ENCODE results near the gene CARD19. TPM values are rescaled to one million over a fixed set of nuclear protein-coding genes. Genes with fewer than 3 reads are reported as not detected.

The CARD19 gene
- total RNA-seq, 4 donors from 2014 or later: 43.2 to 63.6 (median 54.3) TPM

DNA sequence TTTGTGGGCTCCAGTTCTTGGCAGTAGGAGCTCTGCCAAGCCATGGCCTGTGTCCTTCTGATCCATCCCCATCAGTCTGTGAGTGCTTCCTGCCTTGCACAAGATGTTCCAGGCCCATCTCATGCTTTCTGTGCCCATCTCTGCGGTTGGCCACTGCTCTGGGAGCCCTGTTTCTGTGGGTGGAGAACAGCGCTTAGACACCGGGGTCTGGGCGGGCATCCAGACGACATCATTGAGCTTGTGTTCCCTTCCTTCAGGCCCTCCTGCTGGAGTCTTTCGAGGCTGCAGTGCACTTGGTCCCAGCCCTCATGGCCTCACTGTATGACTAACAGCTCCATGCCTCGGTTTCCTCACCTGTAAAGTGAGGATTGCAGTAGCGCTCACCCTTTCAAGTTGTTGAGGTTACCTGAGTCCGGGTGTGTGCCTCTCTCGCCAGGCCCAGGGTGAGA is 14.9 kb upstream of the CARD19 start:
- Histone ChIP-seq H3K36me3 (no peaks in the 10 kb centered on the region), H3K4me3 (no peak overlapping the region), H3K27ac (no peak overlapping the region), H3K27me3 (no peaks in the 10 kb centered on the region), H3K9me3 (no peaks in the 10 kb centered on the region), H3K4me1 (no peaks in the 10 kb centered on the region)
- 77% methylated on average over 8 of the region's 10 CpGs for WGBS
- DNase-seq (ENCODE audit: low spot score in 2 of 2): peak; percentile 36 to 47
- no peak for TF ChIP-seq EP300 (IDR thresholded peaks at IDR 0.05)
- TF ChIP-seq POLR2AphosphoS5 (IDR thresholded peaks at IDR 0.05): no peak
- TF ChIP-seq, protein P1, sequence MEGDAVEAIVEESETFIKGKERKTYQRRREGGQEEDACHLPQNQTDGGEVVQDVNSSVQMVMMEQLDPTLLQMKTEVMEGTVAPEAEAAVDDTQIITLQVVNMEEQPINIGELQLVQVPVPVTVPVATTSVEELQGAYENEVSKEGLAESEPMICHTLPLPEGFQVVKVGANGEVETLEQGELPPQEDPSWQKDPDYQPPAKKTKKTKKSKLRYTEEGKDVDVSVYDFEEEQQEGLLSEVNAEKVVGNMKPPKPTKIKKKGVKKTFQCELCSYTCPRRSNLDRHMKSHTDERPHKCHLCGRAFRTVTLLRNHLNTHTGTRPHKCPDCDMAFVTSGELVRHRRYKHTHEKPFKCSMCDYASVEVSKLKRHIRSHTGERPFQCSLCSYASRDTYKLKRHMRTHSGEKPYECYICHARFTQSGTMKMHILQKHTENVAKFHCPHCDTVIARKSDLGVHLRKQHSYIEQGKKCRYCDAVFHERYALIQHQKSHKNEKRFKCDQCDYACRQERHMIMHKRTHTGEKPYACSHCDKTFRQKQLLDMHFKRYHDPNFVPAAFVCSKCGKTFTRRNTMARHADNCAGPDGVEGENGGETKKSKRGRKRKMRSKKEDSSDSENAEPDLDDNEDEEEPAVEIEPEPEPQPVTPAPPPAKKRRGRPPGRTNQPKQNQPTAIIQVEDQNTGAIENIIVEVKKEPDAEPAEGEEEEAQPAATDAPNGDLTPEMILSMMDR (IDR thresholded peaks at IDR 0.05): no peak
- TF ChIP-seq POLR2A (IDR thresholded peaks at IDR 0.05): no peak

DNA sequence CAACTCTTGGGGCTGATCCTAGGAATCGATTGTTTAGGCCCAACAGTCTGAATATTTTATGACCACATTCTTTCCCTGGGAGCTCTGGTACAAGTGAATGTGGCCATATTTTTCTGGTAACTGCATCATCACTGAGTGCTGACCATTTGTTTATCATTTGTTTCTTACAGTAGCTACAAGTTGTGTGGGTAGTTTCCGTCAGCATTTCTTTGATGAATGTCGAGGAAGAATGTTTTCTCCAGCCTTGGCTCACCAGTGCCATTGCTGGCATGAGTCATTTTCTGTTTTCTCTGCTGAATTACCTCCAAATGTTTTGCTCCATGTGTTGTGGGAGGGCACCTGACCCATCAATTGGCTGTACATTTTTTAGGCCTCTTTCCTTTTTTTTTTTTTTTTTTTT is 14.1 kb upstream of the CARD19 start:
- Histone ChIP-seq H3K36me3 (no peaks in the 10 kb centered on the region), H3K27me3 (no peaks in the 10 kb centered on the region), H3K27ac (no peak overlapping the region), H3K4me1 (no peaks in the 10 kb centered on the region), H3K4me3 (no peak overlapping the region), H3K9me3 (no peaks in the 10 kb centered on the region)
- 67% methylated on average over 3 of the region's 3 CpGs for WGBS
- DNase-seq (ENCODE audit: low spot score in 2 of 2): no peak
- TF ChIP-seq POLR2AphosphoS5 (IDR thresholded peaks at IDR 0.05) (no peak), EP300 (IDR thresholded peaks at IDR 0.05) (no peak), POLR2A (IDR thresholded peaks at IDR 0.05) (no peak)
- TF ChIP-seq, protein P1 (IDR thresholded peaks at IDR 0.05): no peak

DNA sequence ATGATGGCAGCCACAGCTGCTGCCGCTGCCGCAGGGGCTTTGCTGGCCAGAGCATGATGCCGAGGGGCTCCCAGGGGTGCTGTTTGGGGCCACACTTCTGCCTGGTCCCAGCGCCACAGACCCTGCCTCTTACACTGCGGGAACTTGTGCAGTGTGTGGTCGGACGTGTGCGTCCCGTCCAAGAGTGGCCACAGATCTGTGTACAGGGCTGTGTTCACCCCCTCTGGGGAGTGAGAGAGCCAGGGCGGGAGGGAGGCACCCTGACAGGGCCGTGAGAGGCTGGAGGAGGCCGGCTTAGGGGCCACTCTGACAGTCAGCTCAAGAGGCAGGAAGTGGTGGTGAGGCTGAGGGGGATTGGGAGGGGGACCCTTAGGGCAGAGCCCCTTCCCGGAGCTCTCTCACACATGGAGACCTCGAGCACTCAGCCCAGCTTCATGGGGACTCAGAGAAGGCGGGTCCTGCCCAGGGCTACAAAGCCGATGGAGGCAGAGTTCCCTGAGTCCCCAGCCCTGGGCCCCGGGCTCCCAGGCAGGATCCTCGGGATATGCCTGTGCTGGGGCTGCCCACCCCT is 13.1 kb upstream of the CARD19 start:
- no peaks in the 10 kb centered on the region for H3K27me3 ChIP-seq
- no peaks in the 10 kb centered on the region for H3K36me3 ChIP-seq
- TF ChIP-seq POLR2A (IDR thresholded peaks at IDR 0.05) (no peak), POLR2AphosphoS5 (IDR thresholded peaks at IDR 0.05) (no peak), EP300 (IDR thresholded peaks at IDR 0.05) (no peak)
- TF ChIP-seq, protein P1 (IDR thresholded peaks at IDR 0.05): no peak
- peak; percentile 50 to 64 for DNase-seq (ENCODE audit: low spot score in 2 of 2)
- H3K27ac ChIP-seq: no peak overlapping the region
- H3K9me3 ChIP-seq: no peaks in the 10 kb centered on the region
- H3K4me1 ChIP-seq: no peaks in the 10 kb centered on the region
- 71% methylated on average over 13 of the region's 18 CpGs for WGBS
- no peak overlapping the region for H3K4me3 ChIP-seq

DNA sequence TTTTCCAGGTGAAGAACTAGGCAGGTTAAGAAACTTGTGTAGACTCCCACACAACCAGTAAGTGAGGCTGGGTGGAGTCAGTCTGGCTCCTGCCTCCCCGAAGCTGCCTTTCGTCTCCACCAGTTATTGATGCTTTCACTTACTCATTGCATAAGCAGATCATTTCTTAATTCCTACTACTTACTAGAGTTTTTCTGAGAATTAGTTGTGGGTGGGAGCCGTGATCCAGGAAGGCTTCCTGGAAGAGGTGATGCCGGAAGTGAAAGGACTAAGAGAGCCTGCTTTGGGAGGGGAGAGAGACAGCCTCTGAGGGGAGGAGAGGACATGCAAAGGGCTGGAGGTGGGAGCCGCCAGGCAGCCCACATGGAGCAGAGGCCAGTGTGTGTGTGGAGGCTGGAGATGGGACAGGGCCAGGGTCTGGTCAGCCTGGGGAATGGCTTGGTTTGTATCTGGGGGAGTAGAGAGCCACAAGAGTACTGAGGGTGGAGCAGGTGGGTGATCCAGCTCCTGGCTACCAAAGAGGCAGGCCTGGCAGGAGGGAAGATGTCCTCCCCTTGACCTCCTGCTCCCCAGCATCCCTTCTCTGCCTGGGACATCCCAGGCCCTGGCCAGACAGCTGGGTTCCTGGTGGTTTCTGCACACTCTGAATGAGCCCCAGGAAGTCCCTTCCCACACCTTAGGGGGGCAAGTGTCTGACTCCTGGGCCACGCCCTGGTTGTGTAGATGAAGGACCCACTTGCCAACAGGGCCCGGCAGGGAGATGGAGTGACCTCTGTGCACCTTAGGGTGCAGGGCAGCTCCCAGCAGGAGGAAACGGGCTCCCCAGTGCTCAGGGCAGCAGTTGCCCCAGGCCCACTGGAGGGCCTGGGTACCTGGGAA is 12.2 kb upstream of the CARD19 start:
- whole genome bisulfite sequencing: 77% methylated on average over 6 of the region's 8 CpGs
- Histone ChIP-seq H3K4me1 (no peaks in the 10 kb centered on the region), H3K27me3 (no peaks in the 10 kb centered on the region), H3K36me3 (no peaks in the 10 kb centered on the region), H3K27ac (no peak overlapping the region), H3K9me3 (no peaks in the 10 kb centered on the region), H3K4me3 (no peak overlapping the region)
- no peak for TF ChIP-seq EP300 (IDR thresholded peaks at IDR 0.05)
- TF ChIP-seq, protein P1 (IDR thresholded peaks at IDR 0.05): no peak
- no peak for TF ChIP-seq POLR2AphosphoS5 (IDR thresholded peaks at IDR 0.05)
- TF ChIP-seq POLR2A (IDR thresholded peaks at IDR 0.05): no peak
- peak; percentile 40 to 48 for DNase-seq (ENCODE audit: low spot score in 2 of 2)

DNA sequence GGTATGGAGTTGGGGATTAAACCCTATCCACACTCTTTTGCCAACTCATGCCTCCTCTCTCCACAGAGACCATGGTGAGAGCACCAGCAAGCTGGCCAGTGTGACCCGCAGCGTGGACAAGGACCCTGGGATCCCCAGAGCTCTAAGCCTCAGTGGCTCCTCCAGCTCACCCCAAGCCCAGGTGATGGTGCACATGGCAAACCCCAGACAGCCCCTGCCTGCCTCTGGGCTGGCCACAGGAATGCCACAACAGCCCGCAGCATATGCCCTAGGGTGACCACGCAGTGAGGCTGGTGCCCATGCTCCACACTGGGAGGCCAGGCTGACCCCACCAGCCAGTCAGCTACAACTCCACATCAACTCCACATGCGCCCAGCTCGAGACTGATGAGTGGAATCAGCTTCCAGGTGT is 11.5 kb upstream of the CARD19 start:
- H3K27ac ChIP-seq: no peak overlapping the region
- no peaks in the 10 kb centered on the region for H3K9me3 ChIP-seq
- no peaks in the 10 kb centered on the region for H3K36me3 ChIP-seq
- no peaks in the 10 kb centered on the region for H3K27me3 ChIP-seq
- TF ChIP-seq, protein P1 (IDR thresholded peaks at IDR 0.05): no peak
- TF ChIP-seq EP300 (IDR thresholded peaks at IDR 0.05): no peak
- no peak for TF ChIP-seq POLR2AphosphoS5 (IDR thresholded peaks at IDR 0.05)
- no peak for TF ChIP-seq POLR2A (IDR thresholded peaks at IDR 0.05)
- no peak overlapping the region for H3K4me3 ChIP-seq
- no peaks in the 10 kb centered on the region for H3K4me1 ChIP-seq
- peak; percentile 46 to 58 for DNase-seq (ENCODE audit: low spot score in 2 of 2)
- 92% methylated on average over 2 of the region's 6 CpGs for WGBS
